HL-60 (cell line): ENCODE data around the gene CARS2.

Source experiments
- CTCF ChIP-seq: IDR thresholded peaks from one replicate; pipeline ENCODE4 v1.5.1; 2011; ENCODE audit warnings: low read length, control low read depth, inconsistent platforms; ENCODE audit not compliant: insufficient read depth
- POLR2AphosphoS5 ChIP-seq: IDR thresholded peaks from 2 replicates; pipeline ENCODE4 v1.6.1; 2012; ENCODE audit warnings: low read depth
- REST ChIP-seq: IDR thresholded peaks from 2 replicates; pipeline ENCODE4 v1.6.1; 2012; ENCODE audit warnings: low read depth; ENCODE audit not compliant: insufficient replicate concordance
- SPI1 ChIP-seq: IDR thresholded peaks from 2 replicates; pipeline ENCODE4 v1.6.1; 2012; ENCODE audit warnings: low read depth, mild to moderate bottlenecking, borderline replicate concordance

- TF ChIP-seq CTCF (no peak), SPI1 (peak; percentile 79; the same call in 1 of the 2 replicates), POLR2AphosphoS5 (no peak), REST (no peak)
Observed at GRCh38 chr13:110664041-110664440, 41.9 kb downstream of the CARS2 start.
